ENCODE measurements around the gene VWC2.

DNA sequence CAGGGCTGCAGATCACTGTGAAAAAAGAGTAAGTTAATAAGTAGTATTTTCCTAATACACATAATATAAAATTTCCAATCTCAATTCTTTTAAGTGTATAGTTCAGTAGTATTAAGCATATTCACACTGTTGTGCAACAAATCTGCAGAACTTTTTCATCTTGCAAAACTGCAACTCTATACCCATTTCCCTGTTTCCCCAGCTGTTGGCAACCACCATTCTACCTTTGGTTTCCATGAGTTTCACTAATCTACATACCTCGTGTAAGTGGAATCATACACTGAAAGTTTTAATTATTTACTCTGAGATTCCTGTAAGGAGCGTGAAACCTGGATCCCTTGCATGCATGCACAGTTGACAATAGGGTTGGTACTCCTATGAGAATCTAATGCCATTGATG lies 164.2 kb downstream of the VWC2 start:
- TF ChIP-seq GATA3 (IDR thresholded peaks at IDR 0.05; ENCODE audit: low read depth, low read length) (no peak), GATA2 (IDR thresholded peaks at IDR 0.05; ENCODE audit: low read depth, low read length) (no peak)

All from SH-SY5Y (cell line).